PFSK-1 (cell line): Measurements from ENCODE around the gene F5.

ENCODE experiments used
- FOXP2 ChIP-seq: optimal IDR thresholded peaks from 2 replicates; pipeline ENCODE3; 2011; ENCODE audit warnings: borderline replicate concordance, control low read depth, inconsistent platforms; ENCODE audit not compliant: insufficient read depth; ENCODE audit errors: extremely low read length, extremely low read depth
- POLR2AphosphoS5 ChIP-seq: IDR thresholded peaks from 2 replicates; pipeline ENCODE4 v1.6.1; 2012; ENCODE audit warnings: low read depth, mild to moderate bottlenecking, control low read depth, low read length, moderate library complexity
- REST ChIP-seq, 2 experiments: IDR thresholded peaks; 2 replicates each; pipeline versions ENCODE4 v1.6.1 to v1.8.0; 2011 to 2012; ENCODE audit warnings: low read depth in 2 of 2, low read length in 2 of 2, control low read depth in 1 of 2, inconsistent platforms in 1 of 2, mild to moderate bottlenecking in 1 of 2, moderate library complexity in 1 of 2; ENCODE audit not compliant: insufficient read depth in 1 of 2
- SIN3A ChIP-seq: IDR thresholded peaks from 2 replicates; pipeline ENCODE4 v1.6.1; 2012; ENCODE audit warnings: mild to moderate bottlenecking, low read length, moderate library complexity, borderline replicate concordance; ENCODE audit not compliant: insufficient read depth
- TAF1 ChIP-seq: IDR thresholded peaks from 2 replicates; pipeline ENCODE4 v1.6.1; 2012; ENCODE audit warnings: low read length, control low read depth, borderline replicate concordance; ENCODE audit not compliant: insufficient read depth

F5 gene

GRCh38 chr1:169494343-169494742 lies 91.9 kb downstream of the F5 start:
- no peak for TF ChIP-seq POLR2AphosphoS5

- TF ChIP-seq FOXP2 (no peak), TAF1 (no peak), POLR2AphosphoS5 (no peak)
These were observed 93.0 kb downstream of the F5 start for GRCh38 chr1:169493251-169493650.

GRCh38 chr1:169491845-169492281 lies 94.4 kb downstream of the F5 start:
- TF ChIP-seq POLR2AphosphoS5 (no peak), SIN3A (no peak), FOXP2 (no peak), REST (IDR thresholded peaks at IDR 0.05; ENCODE audit: insufficient read depth in 1 of 2, low read depth in 2 of 2, low read length in 2 of 2) (no peak), TAF1 (no peak)

- TF ChIP-seq FOXP2 = no peak
- TF ChIP-seq SIN3A = no peak
- no peak for TF ChIP-seq TAF1
- no peak for TF ChIP-seq POLR2AphosphoS5
- TF ChIP-seq REST (IDR thresholded peaks at IDR 0.05; ENCODE audit: insufficient read depth in 1 of 2, low read depth in 2 of 2, low read length in 2 of 2) = no peak
These were observed 98.1 kb downstream of the F5 start for GRCh38 chr1:169488157-169488556.

- TF ChIP-seq SIN3A (no peak), POLR2AphosphoS5 (no peak), TAF1 (no peak), REST (IDR thresholded peaks at IDR 0.05; ENCODE audit: insufficient read depth in 1 of 2, low read depth in 2 of 2, low read length in 2 of 2) (no peak)
These were observed 98.7 kb downstream of the F5 start for GRCh38 chr1:169487561-169487960.

- TF ChIP-seq SIN3A (no peak), REST (IDR thresholded peaks at IDR 0.05; ENCODE audit: insufficient read depth in 1 of 2, low read depth in 2 of 2, low read length in 2 of 2) (no peak), FOXP2 (no peak), POLR2AphosphoS5 (no peak), TAF1 (no peak)
These were observed 99.1 kb downstream of the F5 start for GRCh38 chr1:169487133-169487532.
